Measurements from ENCODE around the gene NKTR.
A peak's percentile ranks its signal among the peaks of the same experiment; 100 is the strongest.
"Not testable (repeated sequence)": the region's sequence is repeated elsewhere in the genome, so short reads cannot be mapped to it uniquely, and the experiment has no call there.

NKTR gene

GRCh38 chr3:42597098-42597497 is 3.4 kb upstream of the NKTR start:
- not testable (repeated sequence) for DNase-seq

DNA sequence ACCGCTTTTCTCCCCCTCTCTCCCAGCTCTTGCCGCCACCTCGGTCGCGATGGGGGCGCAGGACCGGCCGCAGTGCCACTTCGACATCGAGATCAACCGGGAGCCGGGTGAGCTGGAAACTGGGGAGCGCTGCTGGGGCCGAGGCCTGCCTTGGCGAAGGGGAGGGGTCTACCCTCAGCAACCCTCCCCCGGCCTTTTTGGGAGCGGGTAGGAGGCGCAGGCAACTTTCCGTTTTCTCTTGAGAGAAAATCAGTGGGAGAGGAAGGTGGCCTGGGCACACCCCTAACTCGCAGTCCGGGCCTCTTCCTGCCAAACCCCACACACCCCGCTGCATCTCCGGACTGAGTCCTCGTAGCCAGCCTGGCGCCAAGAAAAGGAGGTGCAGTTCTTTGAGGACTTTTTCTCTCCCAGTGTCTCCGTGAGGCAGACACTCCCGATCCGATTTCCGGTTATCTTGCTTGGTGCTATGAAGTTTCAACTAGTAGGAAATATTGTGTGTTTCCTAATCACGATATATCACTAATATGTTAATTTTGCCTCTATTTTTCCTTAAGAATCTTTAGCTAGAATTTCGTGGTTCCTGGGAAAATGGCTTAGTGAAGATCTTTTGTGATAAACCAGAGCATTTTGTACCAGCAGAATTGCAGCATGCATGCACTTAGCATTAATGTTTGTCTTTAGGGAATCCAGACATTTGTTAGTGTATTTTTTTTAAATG is 631 bp downstream of the NKTR start:
- peak; percentile 56 for DNase-seq

DNA sequence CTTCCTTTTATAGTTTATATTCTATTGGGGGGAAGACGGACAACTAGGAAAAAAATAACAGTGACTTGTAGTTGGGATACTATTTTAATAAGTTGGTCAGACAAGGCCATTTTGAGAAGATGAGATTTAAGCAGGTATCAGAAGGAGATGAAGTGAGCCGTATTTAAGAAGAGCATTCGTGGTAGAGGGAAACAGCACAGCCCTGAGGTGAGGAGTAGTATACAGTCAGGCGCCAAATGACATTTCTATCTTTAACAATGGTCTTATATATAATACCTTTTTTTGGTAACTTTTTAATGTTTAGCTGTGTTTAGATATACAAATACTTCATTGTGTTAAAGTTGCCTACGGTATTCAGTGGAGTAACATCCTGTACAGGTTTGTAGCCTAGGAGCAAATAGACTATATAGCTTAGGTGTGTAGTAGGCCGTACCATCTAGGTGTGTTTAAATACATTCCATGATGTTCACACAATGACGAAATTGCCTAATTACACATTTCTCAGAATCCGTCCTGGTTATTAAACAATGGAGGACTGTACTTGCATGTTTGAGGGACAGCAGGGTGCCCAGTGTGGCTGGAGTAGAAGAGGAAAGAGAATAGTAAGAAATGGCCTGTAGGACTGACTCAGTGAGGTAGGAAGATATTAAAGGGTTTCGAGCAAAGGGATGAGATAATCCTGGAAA is 1.6 kb downstream of the NKTR start:
- no peak for DNase-seq

- DNase-seq, result no peak
Observed at GRCh38 chr3:42602961-42603360, 2.5 kb downstream of the NKTR start.

- no peak for DNase-seq
Observed at GRCh38 chr3:42605546-42606173, 5.2 kb downstream of the NKTR start.

GRCh38 chr3:42608581-42608980 is 8.1 kb downstream of the NKTR start:
- DNase-seq, result no peak

- DNase-seq, result no peak
Observed at GRCh38 chr3:42610976-42611375, 10.5 kb downstream of the NKTR start.

DNA sequence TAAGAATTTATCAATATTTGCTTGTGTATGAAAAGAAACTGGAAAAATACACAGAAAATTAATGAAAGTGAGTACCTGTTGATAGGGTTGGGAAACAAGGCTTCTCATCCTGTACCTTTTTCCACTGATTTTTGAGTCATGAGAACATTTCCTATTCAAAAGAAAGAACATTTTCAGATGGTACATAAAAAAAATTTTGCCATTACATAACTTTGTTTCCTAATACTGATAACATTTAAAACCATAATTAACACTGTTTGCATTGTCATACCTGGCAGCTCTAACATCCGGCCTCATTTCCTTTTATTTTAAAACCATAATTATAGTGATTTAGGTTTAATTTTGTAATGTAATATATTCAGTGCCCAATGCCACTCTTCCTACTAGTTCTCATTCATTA is 11.7 kb downstream of the NKTR start:
- no peak for DNase-seq

- DNase-seq, result no peak
Observed at GRCh38 chr3:42612928-42613327, 12.4 kb downstream of the NKTR start.

GRCh38 chr3:42613462-42613861 is 13.0 kb downstream of the NKTR start:
- no peak for DNase-seq

GRCh38 chr3:42631620-42632019 is 31.1 kb downstream of the NKTR start:
- DNase-seq, result no peak

DNA sequence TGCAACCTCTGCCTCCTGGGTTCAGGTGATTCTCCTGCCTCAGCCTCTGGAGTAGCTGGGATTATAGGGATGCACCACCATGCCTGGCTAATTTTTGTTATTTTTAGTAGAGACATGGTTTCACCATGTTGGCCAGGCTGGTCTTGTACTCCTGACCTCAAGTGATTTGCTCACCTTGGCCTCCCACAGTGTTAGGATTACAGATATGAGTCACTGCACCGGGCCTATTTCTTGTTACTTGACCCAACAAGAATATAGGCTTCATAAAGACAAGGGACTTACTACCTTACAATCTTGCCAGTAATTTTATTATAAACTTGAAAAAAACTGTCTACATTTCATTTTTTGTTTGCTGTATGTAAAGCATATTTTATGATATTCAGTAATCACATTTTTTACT is 31.7 kb downstream of the NKTR start:
- no peak for DNase-seq

GRCh38 chr3:42633544-42633943 is 33.1 kb downstream of the NKTR start:
- DNase-seq, result no peak

- no peak for DNase-seq
Observed at GRCh38 chr3:42635111-42635510, 34.6 kb downstream of the NKTR start.

DNA sequence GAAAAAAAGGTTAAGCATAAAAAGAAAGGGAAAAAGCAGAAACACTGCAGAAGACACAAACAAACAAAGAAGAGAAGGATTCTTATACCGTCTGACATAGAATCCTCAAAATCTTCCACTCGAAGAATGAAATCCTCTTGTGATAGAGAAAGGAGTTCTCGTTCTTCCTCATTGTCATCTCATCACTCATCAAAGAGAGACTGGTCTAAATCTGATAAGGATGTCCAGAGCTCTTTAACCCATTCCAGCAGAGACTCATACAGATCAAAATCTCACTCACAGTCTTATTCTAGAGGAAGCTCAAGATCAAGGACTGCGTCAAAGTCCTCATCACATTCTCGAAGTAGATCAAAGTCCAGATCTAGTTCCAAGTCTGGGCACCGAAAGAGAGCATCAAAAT is 36.5 kb downstream of the NKTR start:
- DNase-seq, result no peak

- DNase-seq, result no peak
Observed at GRCh38 chr3:42638339-42638842, 37.9 kb downstream of the NKTR start.

GRCh38 chr3:42639192-42639591 is 38.7 kb downstream of the NKTR start:
- DNase-seq, result no peak

GRCh38 chr3:42640129-42640528 is 39.6 kb downstream of the NKTR start:
- no peak for DNase-seq

- DNase-seq, result no peak
Observed at GRCh38 chr3:42640771-42641370, 40.4 kb downstream of the NKTR start.

DNA sequence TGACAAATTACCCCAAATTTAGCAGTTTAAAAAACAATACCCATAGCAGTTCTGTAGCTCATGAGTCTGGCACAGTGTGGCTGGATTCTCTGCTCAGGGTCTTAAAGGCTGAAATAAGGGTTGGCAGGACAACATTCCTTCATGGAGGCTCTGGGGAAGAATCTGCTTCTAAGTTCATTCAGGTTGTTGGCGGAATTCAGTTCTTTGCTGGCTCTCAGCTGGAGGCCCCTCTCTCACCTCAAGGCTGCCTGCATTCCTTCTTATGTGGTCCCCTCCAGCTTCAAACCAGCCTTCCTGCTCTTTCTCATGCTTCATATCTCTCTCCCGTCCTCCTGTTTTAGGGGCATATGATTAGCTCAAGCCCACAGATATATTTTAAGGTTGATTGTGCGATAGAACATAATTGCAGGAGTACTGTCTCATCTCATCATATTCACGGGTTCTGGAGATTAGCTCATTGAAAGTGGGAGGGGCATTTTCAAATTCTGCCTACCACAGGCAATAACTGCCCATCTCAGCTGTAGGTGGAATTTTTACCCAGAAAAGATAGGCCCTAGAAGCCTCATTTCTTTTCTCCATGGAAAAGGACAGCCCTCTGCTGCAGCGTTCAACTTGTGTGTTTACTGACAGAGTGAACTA is 47.5 kb downstream of the NKTR start:
- DNase-seq, result no peak

GRCh38 chr3:42649006-42649405 is 48.5 kb downstream of the NKTR start:
- no peak for DNase-seq

- DNase-seq, result no peak
Observed at GRCh38 chr3:42649783-42650182, 49.3 kb downstream of the NKTR start.

All from NCI-H1092 treated with DMSO at 0.1 percent for 48 hours (cell line).